Mucosa of rectum (tissue), 2 donors: Measurements from ENCODE around the gene AP2M1.

Experiments
- H3K27ac ChIP-seq, 2 donors: one replicate each; pipeline ENCODE4 v1.7.0; 2013; ENCODE audit warnings: inconsistent platforms in 2 of 2, low read depth in 2 of 2, low read length in 2 of 2
- H3K27me3 ChIP-seq, 2 donors: one replicate each; pipeline ENCODE4 v1.7.0; 2013; ENCODE audit warnings: low read length in 2 of 2; ENCODE audit not compliant: control insufficient read depth in 2 of 2, insufficient read depth in 2 of 2
- H3K36me3 ChIP-seq, 2 donors: one replicate each; pipeline ENCODE4 v1.7.0; 2013; ENCODE audit warnings: low read length in 2 of 2; ENCODE audit not compliant: control insufficient read depth in 2 of 2, insufficient read depth in 2 of 2
- H3K4me1 ChIP-seq, 2 donors: one replicate each; pipeline ENCODE4 v1.7.0; 2013; ENCODE audit warnings: low read length in 2 of 2, mild to moderate bottlenecking in 1 of 2; ENCODE audit not compliant: control insufficient read depth in 2 of 2, insufficient read depth in 2 of 2
- H3K4me3 ChIP-seq, 2 donors: one replicate each; pipeline ENCODE4 v1.7.0; 2013; ENCODE audit warnings: low read length in 2 of 2
- H3K9ac ChIP-seq, 2 donors: one replicate each; pipeline ENCODE4 v1.7.0; 2013; ENCODE audit warnings: low read length in 2 of 2, low read depth in 1 of 2, mild to moderate bottlenecking in 1 of 2
- H3K9me3 ChIP-seq, 2 donors: one replicate each; pipeline ENCODE4 v1.7.0; 2013; ENCODE audit warnings: low read length in 2 of 2; ENCODE audit not compliant: control insufficient read depth in 2 of 2
- donor health status: healthy.
- donor health status: Normal muscosa, but diverticular disease.

AP2M1 gene

GRCh38 chr3:184230603-184231528 is 56.2 kb downstream of the AP2M1 start:
- no peak overlapping the region for H3K27ac ChIP-seq
- peak overlapping the region in 1 of 2 donors; percentile 18 for H3K4me3 ChIP-seq
- H3K27me3 ChIP-seq: peaks cover 42 to 46% of the 10 kb centered on the region in 2 donors
- no peaks in the 10 kb centered on the region for H3K36me3 ChIP-seq
- H3K9ac ChIP-seq: peak overlapping the region in 1 of 2 donors; percentile 11
- peaks cover 11 to 17% of the 10 kb centered on the region in 2 donors for H3K4me1 ChIP-seq
- H3K9me3 ChIP-seq: no peaks in the 10 kb centered on the region

- H3K9ac ChIP-seq: no peak overlapping the region
Observed at GRCh38 chr3:184231671-184232070, 57.0 kb downstream of the AP2M1 start.

GRCh38 chr3:184233127-184233843 is 58.6 kb downstream of the AP2M1 start:
- H3K27me3 ChIP-seq: peaks cover 34 to 37% of the 10 kb centered on the region in 2 donors
- peaks cover 11 to 17% of the 10 kb centered on the region in 2 donors for H3K4me1 ChIP-seq
- no peak overlapping the region for H3K9ac ChIP-seq
- H3K27ac ChIP-seq: no peak overlapping the region
- H3K36me3 ChIP-seq: no peaks in the 10 kb centered on the region
- H3K4me3 ChIP-seq: no peak overlapping the region
- no peaks in the 10 kb centered on the region for H3K9me3 ChIP-seq

More at GRCh38 chr3:184231671-184232070, 57.0 kb downstream of the AP2M1 start:
- no peaks in the 10 kb centered on the region for H3K36me3 ChIP-seq
- no peak overlapping the region for H3K4me3 ChIP-seq
- no peak overlapping the region for H3K27ac ChIP-seq
- H3K27me3 ChIP-seq: peaks cover 42 to 46% of the 10 kb centered on the region in 2 donors
- peaks cover 11 to 17% of the 10 kb centered on the region in 2 donors for H3K4me1 ChIP-seq
- no peaks in the 10 kb centered on the region for H3K9me3 ChIP-seq
